GM12865 (cell line): ENCODE measurements around the gene PEPD.

Experiments
- DNase-seq: peaks from one replicate; pipeline ENCODE4 v3.0.0; 2010; ENCODE audit warnings: low read depth
- H3K4me3 ChIP-seq: 2 replicates; pipeline ENCODE4 v1.5.1; 2011; ENCODE audit warnings: mild to moderate bottlenecking, low read depth, low read length, control low read depth
- CTCF ChIP-seq: IDR thresholded peaks from 2 replicates; pipeline ENCODE4 v1.5.1; 2011; ENCODE audit warnings: low read length, control low read depth, low read depth, inconsistent platforms; ENCODE audit not compliant: insufficient read depth; ENCODE audit errors: missing control alignments

The PEPD gene

GRCh38 chr19:33390908-33391630 lies 130.5 kb downstream of the PEPD start:
- DNase-seq: no peak
- TF ChIP-seq CTCF: no peak
- H3K4me3 ChIP-seq: no peak overlapping the region

- H3K4me3 ChIP-seq: no peak overlapping the region
- no peak for DNase-seq
- no peak for TF ChIP-seq CTCF
Observed at GRCh38 chr19:33390101-33390907, 131.3 kb downstream of the PEPD start.

GRCh38 chr19:33389421-33390100 lies 132.0 kb downstream of the PEPD start:
- no peak overlapping the region for H3K4me3 ChIP-seq
- no peak for DNase-seq
- no peak for TF ChIP-seq CTCF

GRCh38 chr19:33388725-33389420 lies 132.7 kb downstream of the PEPD start:
- no peak overlapping the region for H3K4me3 ChIP-seq

GRCh38 chr19:33388231-33388724 lies 133.3 kb downstream of the PEPD start:
- no peak for TF ChIP-seq CTCF
- no peak for DNase-seq
- H3K4me3 ChIP-seq: no peak overlapping the region

More at GRCh38 chr19:33388725-33389420, 132.7 kb downstream of the PEPD start:
- DNase-seq: no peak
- TF ChIP-seq CTCF: no peak
